ENCODE measurements around the gene ARSJ. TPM values are rescaled to one million over a fixed set of nuclear protein-coding genes. Genes with fewer than 3 reads are reported as not detected.

Gene ARSJ
- total and polyA plus RNA-seq, 10 donors, result 0.07 to 1.6 (median 0.52) TPM

DNA sequence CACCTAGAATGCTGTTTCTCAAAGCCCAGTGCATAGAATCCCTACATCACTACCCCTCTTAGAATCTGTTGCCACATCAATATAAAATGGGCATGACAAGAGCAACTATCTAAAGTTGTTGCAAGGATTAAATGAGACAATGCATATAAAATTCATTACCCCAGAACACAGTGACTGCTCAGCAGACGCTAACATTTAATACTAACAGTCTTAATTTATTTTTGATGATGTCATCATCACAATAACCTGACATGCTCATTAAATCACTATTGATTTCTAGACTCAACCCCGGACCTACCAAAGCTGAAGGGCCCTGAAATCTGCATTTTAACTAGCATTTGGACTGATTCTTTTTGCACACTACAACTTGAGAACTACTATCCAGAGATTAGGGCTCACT is 3.9 kb downstream of the ARSJ start:
- Histone ChIP-seq H3K4me3 (no peak overlapping the region), H3K27ac (no peak overlapping the region), H3K9me3 (peaks cover 0 to 15% (median 0%) of the 10 kb centered on the region in 8 donors), H3K36me3 (no peaks in the 10 kb centered on the region), H3K4me1 (peaks cover 0 to 30% (median 9%) of the 10 kb centered on the region in 6 donors), H3K27me3 (replicated peaks in 1 of 7) (peaks cover 0 to 24% (median 11%) of the 10 kb centered on the region in 7 donors)
- DNase-seq, result no peak
- intact Hi-C loops (cut with DNase I; ENCODE audit: low total_unique reads), result no loop called here
- 78 to 95% (median 91%) methylated on average over 2 of the region's 2 CpGs for WGBS, 5 donors
- TF ChIP-seq, protein P1, sequence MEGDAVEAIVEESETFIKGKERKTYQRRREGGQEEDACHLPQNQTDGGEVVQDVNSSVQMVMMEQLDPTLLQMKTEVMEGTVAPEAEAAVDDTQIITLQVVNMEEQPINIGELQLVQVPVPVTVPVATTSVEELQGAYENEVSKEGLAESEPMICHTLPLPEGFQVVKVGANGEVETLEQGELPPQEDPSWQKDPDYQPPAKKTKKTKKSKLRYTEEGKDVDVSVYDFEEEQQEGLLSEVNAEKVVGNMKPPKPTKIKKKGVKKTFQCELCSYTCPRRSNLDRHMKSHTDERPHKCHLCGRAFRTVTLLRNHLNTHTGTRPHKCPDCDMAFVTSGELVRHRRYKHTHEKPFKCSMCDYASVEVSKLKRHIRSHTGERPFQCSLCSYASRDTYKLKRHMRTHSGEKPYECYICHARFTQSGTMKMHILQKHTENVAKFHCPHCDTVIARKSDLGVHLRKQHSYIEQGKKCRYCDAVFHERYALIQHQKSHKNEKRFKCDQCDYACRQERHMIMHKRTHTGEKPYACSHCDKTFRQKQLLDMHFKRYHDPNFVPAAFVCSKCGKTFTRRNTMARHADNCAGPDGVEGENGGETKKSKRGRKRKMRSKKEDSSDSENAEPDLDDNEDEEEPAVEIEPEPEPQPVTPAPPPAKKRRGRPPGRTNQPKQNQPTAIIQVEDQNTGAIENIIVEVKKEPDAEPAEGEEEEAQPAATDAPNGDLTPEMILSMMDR (IDR thresholded peaks at IDR 0.05 in 8 of 11, conservative IDR thresholded peaks at IDR 0.05 in 3 of 11), result no peak
- no peak for TF ChIP-seq POLR2AphosphoS5 (IDR thresholded peaks at IDR 0.05)
- TF ChIP-seq POLR2A (IDR thresholded peaks at IDR 0.05), result no peak

DNA sequence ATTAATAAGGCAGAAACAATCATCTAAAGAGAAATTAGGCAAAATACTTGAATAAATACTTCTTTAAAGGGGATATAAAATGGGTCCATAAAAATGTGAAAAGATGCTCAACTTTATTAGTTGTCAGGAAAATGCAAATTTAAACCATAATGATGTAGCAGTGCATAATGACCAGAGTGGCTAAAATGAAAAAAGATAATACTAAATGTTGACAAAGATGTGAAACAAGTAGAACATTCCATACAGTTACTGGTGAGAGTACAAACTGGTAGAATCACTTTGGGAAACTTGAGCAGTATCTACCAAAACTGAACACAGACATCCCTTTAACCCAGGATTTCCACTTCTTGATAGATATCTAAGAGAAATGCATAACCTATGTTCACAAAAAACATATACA is 5.0 kb downstream of the ARSJ start:
- Histone ChIP-seq H3K4me1 (peaks cover 0 to 21% (median 5%) of the 10 kb centered on the region in 6 donors), H3K4me3 (no peak overlapping the region), H3K36me3 (no peaks in the 10 kb centered on the region), H3K9me3 (peaks cover 0 to 15% (median 0%) of the 10 kb centered on the region in 8 donors), H3K27me3 (replicated peaks in 1 of 7) (peaks cover 0 to 13% (median 6%) of the 10 kb centered on the region in 7 donors), H3K27ac (no peak overlapping the region)
- TF ChIP-seq, protein P1 (IDR thresholded peaks at IDR 0.05 in 8 of 11, conservative IDR thresholded peaks at IDR 0.05 in 3 of 11), result no peak
- TF ChIP-seq POLR2AphosphoS5 (IDR thresholded peaks at IDR 0.05) (no peak), POLR2A (IDR thresholded peaks at IDR 0.05) (no peak)
- DNase-seq, result no peak
- intact Hi-C loops (cut with DNase I; ENCODE audit: low total_unique reads), result no loop called here

DNA sequence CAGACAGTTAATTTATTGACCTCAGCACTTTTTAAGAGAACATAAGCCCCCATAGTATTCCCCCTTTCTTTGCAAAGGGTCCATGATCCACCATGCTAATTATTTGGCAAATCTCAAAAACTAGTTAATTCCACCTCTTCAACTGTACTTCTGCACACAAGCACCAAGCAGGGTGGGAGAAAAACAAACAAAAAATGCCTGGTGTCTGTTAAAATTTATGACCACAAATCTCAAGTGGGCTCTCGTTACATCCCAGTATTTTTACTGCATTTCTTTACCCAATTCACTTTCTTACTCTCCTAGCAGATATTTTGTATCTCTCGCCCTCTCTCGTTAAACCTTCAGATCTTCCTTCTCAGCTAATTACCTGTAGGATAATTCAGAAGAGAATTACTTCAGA is 6.1 kb downstream of the ARSJ start:
- Histone ChIP-seq H3K27ac (no peak overlapping the region), H3K27me3 (replicated peaks in 1 of 7) (peaks cover 0 to 2% (median 0%) of the 10 kb centered on the region in 7 donors), H3K36me3 (no peaks in the 10 kb centered on the region), H3K9me3 (peaks cover 0 to 15% (median 0%) of the 10 kb centered on the region in 8 donors), H3K4me1 (peaks cover 0 to 10% (median under 1%) of the 10 kb centered on the region in 6 donors), H3K4me3 (no peak overlapping the region)
- intact Hi-C loops (cut with DNase I; ENCODE audit: low total_unique reads), result no loop called here
- no peak for DNase-seq
- WGBS, 5 donors, result 76 to 87% (median 83%) methylated on average over 3 of the region's 3 CpGs
- TF ChIP-seq POLR2AphosphoS5 (IDR thresholded peaks at IDR 0.05) (no peak), POLR2A (IDR thresholded peaks at IDR 0.05) (no peak)
- TF ChIP-seq, protein P1 (IDR thresholded peaks at IDR 0.05 in 8 of 11, conservative IDR thresholded peaks at IDR 0.05 in 3 of 11), result no peak

DNA sequence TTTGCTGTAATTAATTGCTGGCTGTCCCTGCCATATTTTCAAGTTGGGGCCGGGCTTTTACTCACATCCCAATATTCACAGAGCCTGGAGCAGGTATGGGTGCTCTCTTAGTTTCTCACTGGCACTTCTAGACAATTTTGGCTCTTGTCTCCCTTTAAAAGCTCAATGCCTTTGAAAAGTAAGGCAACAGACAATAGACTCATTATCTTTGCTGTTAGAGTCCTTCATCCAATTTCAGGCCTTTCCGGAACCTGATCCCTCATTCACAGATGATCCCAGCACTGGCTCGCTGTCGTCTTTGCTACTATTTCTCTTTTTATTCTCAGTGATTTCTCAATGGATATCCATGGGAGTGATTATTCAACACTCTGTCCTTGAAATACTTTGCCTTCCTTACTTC is 6.7 kb downstream of the ARSJ start:
- Histone ChIP-seq H3K4me3 (no peak overlapping the region), H3K4me1 (peaks cover 0 to 10% (median 0%) of the 10 kb centered on the region in 6 donors), H3K36me3 (no peaks in the 10 kb centered on the region), H3K27me3 (replicated peaks in 1 of 7) (no peaks in the 10 kb centered on the region), H3K27ac (no peak overlapping the region), H3K9me3 (peaks cover 0 to 15% (median 0%) of the 10 kb centered on the region in 8 donors)
- no peak for DNase-seq
- intact Hi-C loops (cut with DNase I; ENCODE audit: low total_unique reads), result no loop called here
- TF ChIP-seq, protein P1 (IDR thresholded peaks at IDR 0.05 in 8 of 11, conservative IDR thresholded peaks at IDR 0.05 in 3 of 11), result no peak
- TF ChIP-seq POLR2AphosphoS5 (IDR thresholded peaks at IDR 0.05) (no peak), POLR2A (IDR thresholded peaks at IDR 0.05) (no peak)
- WGBS, 5 donors, result 84 to 94% (median 90%) methylated on average over 4 of the region's 4 CpGs

Measured in spleen (tissue), 11 donors.